Activated CD4-positive, CD25-positive, alpha-beta regulatory T cell treated with anti-CD3 and anti-CD28 coated beads, Interleukin-2, amount 50 U/mL, for 16 hours (primary cell): ENCODE results near the gene CS.
"Not testable (repeated sequence)": the region's sequence is repeated elsewhere in the genome, so short reads cannot be mapped to it uniquely, and the experiment has no call there.

ENCODE experiments used
- DNase-seq: peaks from one replicate; pipeline ENCODE4 v3.0.0-alpha.2; 2020; ENCODE audit warnings: low read depth, low spot score

The CS gene

DNA sequence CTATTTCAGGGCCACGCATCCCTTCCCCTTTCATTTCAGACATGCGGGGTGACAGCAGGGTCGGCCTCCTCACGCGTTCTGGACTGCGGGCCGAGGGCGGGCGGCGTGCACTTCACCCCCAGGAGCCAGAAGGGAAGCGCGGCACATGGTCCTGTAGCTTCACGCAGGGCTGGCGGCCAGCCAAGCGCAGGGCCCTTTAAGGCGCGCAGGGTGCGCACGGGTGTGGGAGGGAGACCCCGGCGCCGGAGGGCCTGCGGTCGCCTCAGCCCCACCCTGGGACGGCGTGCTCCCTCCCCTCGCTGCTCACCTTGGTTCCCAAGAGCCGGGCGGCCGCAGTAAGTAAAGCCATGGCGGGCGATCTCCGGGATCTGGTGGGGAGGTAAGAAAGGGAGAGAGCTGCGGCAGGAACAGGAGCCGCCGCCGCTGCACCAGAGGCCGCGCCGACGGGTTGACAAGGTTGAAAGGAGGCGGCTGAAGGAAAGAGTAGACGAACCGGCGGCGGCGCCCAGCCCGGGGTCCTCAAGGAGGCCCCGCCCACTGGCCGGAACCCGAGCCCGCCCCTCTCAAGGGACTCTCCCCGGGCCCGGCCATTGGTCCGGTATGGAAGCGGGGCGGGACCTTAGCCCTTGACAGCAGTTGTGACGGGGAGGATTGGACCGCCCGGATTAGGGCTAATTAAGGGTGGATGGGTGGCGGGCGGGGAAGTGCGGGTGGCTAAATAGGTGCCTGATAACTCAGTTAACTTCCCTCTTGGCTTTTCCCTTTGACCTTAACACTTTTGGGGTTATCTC lies at the start of gene CS:
Gene CS (minus strand): TSS at position 478 of the 791 bp plus-strand sequence. CDS start 129 bp downstream, at position 349.
- DNase-seq: peak; percentile 98

DNA sequence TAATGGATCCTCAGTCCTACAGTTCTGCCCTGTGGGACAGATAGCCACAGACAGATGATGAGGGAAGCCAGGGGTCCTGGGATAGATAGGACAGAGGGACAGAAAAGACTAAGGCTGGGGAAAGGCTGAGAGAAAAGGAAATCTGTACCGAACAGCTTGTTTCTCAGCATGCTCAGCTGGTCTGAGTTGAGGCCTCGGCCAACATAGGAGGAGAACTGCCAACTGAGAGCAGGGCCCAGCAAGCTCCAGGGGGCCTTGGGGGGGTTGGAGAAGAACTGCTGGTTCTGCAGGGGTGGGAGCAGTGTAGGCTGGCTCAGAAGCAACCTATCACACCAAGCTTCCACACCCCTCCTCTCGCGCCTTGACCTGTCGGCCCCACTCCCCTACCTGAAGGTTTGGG lies 48.6 kb upstream of the CS start:
- no peak for DNase-seq

DNA sequence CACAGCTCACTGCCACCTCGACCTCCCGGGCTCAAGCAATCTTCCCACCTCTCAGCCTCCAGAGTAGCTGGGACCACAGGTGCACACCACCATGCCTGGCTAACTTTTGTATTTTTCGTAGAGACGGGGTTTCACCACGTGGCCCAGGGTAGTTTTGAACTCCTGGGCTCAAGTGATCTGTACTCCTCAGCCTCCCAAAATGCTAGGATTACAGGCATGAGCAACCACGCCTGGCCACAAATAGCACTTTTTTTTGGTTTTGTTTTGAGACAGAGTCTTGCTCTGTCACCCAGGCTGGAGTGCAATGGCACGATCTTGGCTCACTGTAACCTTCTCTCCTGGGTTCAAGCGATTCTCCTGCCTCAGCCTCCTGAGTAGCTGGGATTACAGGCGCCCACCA lies 47.1 kb upstream of the CS start:
- not testable (repeated sequence) for DNase-seq

DNA sequence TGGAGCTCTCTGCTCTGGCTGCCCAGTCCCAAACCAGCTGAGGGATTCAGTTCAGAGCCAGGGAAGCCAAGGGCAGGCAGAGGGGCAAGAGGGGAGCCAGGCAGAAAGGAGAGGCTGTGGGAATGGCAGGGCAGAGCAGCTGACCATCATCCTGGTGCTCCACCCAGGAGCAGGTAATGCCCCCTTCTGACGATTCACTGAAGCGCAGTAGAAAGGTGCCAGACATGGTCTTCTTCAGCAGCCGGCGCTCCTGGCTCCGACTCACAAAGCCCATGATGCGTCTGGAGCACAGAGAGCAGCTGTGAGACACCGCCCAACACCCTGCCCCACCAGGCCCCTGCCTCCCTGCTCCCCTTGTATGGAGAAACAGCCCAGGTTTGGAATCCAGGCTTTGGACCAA lies 46.5 kb upstream of the CS start:
- DNase-seq: no peak

DNA sequence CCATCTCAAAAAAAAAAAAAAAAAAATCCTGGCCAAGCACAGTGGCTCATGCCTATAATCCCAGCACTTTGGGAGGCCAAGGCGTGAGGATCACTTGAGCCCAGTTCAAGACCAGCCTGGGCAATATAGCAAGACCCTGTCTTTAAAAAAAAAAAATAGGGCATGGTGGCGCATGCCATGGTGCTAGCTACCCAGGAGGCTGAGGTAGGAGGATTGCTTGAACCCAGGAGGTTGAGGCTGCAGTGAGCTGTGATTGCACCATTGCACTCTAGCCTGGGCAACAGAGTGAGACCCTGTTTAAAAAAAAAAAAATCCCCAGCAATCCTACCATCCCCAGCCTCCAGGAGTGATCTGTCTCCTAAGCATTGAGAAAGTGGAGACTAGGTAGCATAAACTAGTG lies 42.2 kb upstream of the CS start:
- DNase-seq: not testable (repeated sequence)

DNA sequence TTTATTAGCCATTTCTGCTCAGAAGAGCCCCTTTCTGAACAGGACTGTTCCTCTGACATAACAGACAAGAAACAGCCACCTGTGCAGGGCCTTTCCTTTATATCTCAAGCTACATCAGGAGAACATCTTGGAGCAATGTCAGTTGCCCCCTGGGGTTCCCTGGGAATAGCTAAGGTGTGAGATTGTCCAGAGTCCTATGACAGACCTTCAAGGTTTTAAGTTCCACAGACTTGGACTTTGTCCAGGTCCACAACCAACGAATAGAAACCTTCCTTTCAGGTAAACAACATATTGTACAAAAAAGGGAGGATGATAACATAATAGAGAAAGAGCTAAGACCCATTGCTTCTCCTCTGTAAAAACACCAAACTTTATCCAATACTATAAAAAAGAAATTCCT lies 41.5 kb upstream of the CS start:
- DNase-seq: no peak

DNA sequence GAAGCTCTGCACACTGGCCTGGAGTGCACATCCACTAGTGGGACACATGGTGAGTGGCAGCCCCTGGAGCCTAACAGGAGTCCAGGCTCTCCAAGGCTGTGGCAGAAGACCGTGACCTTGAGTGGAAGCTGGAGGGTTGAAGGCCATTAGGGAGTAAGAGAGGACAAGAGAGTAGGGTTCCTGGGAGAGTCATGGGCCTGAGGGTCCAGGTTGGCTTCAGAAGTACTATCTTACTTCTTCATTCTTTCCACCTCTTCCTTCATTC lies 39.0 kb upstream of the CS start:
- no peak for DNase-seq

DNA sequence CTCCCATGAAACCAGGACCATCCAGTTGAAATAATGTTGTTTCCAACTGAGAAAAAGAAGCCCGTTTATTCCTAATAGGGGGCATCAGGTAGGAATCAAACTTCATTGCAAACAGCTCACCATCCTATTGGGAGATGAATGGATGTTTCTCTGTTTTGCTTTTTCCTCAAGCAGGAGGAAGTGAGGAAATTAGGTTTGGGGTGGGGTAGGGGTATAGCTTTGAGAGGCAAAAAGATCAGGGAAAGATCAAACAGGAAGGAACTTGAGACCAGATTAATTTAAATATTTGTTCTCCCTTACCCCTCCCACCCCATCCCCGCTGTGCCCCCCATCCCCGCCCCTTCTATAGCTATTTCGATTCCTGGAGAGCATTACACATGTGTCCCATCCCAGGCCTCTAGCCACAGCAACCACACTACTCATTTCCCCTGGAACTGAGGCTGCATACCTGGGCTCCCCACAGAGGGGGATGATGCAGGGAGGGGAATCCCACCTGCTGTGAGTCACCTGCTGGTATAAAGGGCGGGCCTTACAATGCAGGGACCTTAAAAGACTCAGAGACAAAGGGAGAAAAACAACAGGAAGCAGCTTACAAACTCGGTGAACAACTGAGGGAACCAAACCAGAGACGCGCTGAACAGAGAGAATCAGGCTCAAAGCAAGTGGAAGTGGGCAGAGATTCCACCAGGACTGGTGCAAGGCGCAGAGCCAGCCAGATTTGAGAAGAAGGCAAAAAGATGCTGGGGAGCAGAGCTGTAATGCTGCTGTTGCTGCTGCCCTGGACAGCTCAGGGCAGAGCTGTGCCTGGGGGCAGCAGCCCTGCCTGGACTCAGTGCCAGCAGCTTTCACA lies 38.4 kb upstream of the CS start, which contains the start of gene IL23A:
Gene IL23A (plus strand): TSS at position 577 of the 850 bp plus-strand sequence. CDS start 161 bp downstream, at position 738.
- peak; percentile 72 for DNase-seq

DNA sequence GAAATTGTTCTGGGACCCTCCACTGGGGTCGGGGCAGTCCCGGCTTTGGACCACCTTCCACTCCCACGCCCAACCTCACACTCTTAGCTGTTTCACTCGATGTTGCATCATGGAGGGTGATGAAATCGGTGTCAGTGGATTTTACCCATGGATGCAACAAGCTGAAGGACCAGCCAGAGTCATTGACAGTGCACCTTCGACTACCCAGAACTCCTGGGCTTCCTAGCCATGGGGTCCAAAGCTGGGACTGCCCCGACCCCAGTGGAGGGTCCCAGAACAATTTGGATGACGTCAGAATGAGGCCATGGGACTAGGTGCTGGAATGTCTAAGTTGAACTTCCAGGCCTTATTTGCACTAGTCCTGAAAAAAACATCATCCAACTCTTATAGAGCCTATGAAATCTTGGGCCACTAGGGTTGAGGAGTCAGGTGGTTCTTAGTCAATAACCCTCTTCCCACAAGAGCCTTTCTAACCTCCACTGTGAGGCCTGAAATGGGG lies 37.7 kb upstream of the CS start:
- no peak for DNase-seq

DNA sequence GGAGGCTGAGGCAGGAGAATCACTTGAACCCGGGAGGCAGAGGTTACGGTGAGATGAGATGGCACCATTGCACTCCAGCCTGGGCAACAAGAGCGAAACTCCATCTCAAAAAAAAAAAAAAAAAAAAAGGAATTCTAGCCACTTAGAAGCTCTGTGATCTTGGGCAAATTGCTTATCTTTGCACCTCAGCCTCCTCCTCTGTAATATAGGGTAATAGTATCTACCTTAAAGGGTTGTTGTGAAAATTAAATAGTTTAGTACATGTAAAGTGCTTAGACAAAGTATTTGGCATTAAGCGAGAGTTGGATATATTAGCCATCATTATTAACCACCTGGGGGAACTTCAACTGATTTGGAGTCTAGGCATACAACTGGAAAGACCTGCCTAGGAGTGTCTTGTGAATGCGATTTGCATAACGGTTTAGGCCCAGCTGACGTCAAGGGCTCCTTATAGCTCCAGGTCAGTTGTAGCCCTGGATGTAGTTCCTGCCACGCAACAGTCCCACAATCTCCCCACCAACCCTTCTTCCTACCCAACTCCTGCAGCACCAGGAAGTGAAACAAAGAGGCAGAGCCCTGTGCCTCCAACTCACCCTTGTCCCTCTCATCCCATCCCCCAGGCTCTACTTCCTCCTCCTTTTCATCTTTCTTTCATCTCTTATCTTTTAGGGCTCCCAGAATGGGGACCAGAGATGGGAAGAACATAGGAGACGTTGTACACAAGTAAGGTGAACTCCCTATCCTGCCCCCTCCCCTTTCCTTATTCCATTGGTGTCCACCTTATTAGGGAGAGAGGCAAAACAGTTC lies 36.4 kb upstream of the CS start:
- no peak for DNase-seq

DNA sequence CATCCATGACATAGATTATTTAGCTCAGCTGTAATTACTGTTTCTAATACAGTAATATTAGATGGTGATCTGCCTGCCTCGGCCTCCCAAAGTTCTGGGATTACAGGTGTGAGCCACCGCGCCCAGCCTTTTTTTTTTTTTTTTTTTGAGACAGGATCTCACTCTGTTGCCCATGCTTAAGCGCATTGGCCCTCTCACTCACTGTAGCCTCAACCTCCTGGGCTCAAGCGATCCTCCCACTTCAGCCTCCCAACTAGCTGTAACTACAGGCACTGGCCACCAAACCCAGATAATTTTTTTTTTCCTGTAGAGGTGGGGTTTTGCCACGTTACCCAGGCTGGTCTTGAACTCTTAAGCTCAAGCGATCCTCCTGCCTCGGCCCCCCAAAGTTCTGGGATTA lies 35.4 kb upstream of the CS start:
- DNase-seq: not testable (repeated sequence)

DNA sequence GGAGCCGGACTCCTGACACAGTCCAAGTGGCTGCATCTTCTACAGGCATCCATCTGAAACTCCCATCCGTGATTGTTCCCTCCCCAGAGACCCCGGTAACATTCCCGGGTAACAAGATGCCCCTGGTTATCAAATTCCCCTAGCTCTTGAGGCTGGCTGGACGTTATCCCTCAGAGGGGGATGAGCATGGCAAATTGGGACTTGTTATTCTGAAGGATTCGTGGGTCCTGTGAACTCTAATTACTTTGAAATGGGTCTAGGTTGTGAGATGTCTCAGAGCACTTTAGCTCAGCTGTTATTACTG lies 34.3 kb upstream of the CS start:
- no peak for DNase-seq

DNA sequence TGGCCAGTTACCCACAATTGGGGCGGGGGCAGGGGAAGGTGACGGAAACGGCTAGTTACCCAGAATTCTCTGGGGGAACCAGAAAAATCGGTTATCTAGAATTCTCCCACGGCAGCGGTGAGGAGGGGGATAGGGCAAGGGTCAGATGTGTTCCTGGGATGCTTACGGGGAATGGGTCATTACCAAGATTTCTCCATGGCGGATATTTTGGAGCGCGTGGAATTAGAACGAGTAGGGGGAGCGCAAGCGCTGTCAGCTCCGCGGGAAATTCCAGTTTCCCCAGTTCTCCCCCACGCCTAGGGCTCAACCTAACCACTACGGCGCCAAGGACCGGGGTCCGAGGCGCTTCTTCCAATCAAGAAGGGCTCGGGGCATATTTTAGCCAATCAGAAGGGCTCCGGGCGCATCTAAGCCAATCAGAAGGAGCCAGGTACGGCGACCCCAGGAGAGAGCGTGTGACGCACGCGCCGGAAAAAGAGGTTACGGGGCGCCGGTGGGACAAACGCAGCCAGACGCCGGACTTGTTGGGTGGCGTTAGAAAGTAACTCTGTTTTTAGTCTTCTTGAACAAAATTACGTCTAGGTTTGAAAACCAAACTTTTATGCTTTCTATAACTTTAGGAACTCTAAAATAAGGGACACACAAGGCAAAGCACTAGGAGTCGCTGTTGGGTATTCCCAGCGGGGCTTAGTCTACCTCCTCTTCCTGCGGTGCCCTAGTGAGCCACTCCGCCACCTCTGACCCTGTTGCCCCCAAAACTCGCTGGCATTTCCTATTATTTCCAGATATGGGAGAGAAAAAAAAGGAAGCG lies 33.8 kb upstream of the CS start, which contains the start of gene PAN2:
Gene PAN2 (minus strand): TSS at position 322 of the 811 bp plus-strand sequence. CDS start 906 bp downstream, outside the sequence.
- DNase-seq: peak; percentile 87

DNA sequence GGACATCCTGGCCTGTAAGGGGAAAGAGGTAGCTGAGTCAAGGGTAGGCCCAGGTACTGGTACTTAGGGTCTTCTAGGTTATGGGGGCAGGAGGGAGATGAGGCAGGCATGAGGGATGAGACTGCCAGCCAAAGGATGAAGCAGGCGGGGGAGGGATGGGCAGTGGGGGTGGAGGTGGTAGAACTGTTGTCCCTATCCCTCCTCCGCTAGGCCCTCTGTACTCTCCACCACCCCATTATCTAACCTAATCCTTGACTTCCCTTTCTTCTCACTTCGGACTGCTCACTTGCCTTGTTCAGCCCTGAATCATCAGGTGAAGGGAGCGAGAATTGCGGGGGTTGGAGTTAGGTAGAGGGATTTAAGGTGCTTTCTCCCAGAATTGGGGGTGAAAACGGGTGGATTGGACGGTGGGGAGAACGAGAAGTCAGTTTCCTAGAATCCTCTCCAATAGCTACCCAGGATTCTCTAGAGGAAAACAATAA lies 33.1 kb upstream of the CS start:
- DNase-seq: no peak

DNA sequence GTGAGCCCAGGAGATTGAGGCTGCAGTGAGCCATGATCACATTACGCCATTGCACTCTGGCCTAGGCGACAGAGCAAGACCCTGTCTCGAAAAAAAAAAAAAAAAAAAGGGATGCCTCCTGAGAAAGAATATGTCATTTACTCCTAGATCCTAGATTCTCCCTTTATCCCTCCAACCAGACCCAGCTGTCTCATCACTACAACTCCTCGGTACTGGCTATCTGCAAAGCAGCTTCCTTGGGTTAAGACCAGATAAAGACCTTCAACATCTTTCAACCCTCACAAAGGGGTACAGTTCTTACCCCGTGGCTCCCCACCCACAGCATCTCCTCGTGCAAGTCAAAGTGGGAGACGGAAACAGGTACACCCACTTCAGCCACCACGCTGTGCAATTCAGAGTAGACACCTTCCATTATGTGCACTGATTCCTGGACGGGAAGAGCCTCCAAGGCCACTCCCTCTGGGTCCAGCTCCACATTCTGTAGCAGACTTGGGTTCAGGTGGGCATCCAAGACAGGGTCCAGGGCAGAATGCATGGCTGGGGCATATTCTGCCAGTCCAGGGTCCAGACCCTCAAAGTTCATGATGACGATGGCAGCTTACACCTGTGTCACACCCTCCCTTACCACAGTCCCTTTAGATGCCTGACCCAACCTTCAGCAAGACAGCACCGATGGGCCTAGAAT lies 32.5 kb upstream of the CS start:
- DNase-seq: no peak

DNA sequence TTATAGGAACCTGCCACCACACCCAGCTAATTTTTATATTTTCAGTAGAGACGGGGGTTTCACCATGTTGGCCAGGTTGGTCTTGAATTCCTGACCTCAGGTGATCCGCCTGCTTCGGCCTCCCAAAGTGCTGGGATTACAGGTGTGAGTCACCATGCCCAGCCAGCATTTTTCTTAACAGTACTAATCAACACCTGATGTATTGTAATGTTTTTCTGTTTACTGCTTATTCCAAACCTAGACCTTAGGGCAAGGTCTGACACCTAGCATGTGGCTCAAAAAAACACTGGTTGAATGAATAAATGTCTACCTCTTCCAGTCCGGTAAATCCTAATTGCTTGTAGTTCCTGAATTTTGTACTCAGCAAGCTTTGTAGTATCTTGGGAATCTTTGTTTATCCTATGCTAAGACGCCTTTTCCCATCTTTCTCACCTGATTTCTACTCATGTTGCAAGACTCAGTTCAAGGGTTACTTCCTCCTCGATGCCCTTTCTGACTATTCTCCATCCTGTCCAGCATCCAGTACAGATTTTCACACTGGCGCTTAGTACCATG lies 30.9 kb upstream of the CS start:
- no peak for DNase-seq

DNA sequence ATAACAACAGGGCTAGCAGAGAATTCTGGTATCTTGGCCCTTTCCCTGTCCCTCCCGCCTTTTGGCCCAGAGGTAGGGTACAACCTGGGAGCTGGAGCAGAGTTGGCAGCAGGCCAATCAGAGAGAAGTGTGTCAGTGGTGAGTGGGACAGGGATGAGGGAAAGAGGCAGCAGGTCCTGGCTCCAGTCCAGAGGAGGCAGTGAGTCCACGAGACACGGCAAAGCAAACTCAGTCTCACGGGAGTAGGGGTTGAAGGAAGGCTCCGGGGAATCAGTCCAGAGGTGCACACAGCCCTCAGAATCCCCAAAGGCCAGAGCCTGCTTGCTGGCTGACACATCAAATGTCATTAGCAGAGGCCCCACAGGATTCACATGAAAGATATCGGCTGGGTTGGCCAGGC lies 26.4 kb upstream of the CS start:
- DNase-seq: no peak

DNA sequence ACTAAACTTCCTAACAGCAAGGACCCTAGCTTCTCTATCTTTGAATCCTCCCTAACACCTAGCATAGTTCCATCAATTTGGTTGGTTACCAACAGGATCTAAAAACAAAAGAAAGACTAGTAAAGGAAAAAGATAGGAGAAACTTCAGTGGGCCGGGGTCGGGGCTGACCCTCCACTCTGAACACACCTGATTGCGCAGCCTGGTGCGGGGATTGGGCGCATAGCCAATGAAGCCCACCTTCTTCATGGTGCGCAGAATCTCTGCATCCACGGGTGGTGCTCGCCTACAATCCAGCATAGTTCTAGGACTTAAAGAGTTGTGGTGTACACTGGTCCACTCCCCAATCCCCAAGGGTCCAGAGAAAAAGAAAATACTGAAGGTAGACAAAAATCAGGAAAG lies 26.0 kb upstream of the CS start:
- no peak for DNase-seq

DNA sequence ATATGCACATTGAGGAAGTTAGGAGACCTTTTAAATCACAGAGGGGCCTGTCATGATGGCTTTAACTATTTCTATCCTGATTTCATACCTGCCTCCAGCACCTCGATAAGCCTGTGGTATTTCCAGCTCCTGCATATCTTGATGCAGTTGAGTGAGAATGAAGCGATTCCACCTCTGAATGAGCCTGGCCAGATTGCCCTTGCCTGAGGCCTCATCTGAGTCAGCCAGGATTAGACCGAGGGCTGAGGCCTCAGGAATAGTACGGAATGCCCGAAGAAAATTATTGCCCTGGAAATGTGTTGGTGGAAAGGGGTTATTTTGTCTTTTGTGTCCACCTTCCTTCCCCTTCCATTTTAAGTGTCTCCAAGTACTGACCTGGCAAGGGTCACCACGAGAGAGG lies 24.1 kb upstream of the CS start:
- DNase-seq: no peak

DNA sequence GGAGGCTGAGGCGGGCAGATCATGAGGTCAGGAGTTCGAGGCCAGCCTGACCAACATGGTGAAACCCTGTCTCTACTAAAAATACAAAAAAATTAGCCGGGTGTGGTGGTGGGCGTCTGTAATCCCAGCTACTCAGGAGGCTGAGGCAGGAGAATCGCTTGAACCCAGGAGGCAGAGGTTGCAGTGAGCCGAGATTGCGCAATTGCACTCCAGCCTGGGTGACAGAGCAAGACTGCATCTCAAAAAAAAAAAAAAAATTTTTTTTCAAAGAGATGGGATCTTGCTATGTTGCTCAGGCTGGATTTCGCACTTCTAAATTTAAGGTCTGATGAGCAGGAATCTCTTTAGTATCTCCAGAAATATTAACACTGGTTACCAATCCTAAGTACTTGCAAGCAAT lies 21.5 kb upstream of the CS start:
- not testable (repeated sequence) for DNase-seq
